GM19193 (cell line): ENCODE results near the gene PNKD.
A peak's percentile ranks its signal among the peaks of the same experiment; 100 is the strongest.

Experiments used
- POLR2A ChIP-seq: IDR thresholded peaks from 4 replicates; pipeline ENCODE4 v1.6.1; 2011; ENCODE audit not compliant: insufficient read depth, insufficient read length; ENCODE audit errors: extremely low read depth

The PNKD gene

GRCh38 chr2:218344755-218345417, 74.6 kb downstream of the PNKD start:
- TF ChIP-seq POLR2A, result no peak

DNA sequence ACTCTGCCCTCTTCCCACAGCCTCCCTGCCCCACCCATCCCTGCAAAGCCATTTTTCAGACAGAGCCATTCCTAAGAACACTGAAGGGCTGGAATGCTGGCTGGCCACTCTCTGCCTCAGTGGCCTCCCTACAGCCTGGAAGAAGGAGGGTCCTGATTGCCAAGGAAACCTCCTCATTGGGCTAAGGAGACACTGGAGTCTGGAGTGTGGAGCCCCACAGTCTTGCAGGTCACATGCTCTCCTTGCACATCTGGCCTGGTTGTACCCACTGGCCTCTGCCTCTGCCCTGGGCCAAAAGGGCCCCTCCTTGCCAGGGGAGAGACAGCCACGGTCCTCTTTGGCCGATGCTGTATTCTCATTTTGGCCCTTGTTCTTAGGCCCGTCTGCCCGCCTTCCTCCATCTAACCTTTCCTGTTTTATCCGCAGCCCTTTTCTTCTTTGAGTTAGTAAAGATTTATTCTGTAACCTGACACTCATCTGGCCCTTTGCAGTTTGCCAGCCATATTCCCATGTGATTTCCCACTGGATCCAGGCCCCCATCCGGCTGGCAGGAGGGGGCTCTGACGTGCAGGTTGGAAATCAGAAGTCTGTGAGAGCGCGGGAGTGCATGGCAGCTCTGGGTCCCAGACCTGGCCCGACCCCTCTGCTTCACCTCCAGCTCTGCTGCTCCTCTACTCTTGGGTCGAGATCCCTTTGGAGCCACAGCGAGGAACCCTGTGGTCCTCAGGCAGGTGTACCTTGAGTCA, 75.3 kb downstream of the PNKD start:
- TF ChIP-seq POLR2A, result no peak

DNA sequence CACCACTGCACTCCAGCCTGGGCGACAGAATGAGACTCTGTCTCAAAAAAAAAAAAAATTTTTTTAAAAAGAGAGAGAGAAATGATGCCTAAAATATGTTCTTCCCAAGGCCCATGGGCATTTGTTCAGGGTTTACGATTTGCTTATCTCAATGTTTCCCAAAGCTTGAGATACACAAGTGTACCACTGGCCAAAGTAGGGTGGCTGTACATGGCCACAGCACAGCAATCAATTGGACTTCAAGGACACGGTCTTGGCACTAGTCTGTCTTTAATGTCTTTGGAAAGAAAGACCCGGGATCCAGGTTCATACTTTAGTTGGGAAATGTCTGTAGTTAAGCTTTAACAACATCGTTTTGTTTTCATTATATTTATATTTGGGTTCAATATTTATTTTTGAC, 76.9 kb downstream of the PNKD start:
- TF ChIP-seq POLR2A, result no peak

- no peak for TF ChIP-seq POLR2A
Observed at GRCh38 chr2:218354045-218354444, 83.7 kb downstream of the PNKD start.

DNA sequence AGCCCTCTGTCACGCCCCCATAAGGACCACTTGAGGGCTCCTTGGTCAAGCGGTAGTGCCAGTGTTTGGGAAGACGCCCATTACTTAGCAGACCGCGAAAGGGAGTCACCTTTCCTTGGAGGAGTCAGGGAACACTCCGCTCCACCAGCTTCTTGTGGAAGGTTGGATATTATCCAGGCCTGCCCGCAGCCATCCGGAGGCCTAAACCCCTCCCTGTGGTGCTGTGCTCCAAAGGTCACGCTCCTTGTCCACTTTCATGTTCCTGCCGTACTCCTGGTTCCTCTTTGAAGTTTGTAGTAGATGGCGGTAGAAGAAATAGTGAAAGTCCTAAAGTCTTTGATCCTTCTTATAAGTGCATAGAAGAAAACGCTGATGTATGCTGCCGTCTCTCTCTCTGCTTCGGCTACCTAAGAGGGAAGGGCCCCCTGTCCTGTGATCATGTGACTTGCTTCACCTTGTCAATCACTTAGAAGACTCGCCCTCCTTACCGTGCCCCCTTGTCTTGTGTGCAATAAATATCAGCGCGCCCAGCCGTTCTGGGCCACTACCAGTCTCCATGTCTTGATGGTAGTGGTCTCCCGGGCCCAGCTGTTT, 84.6 kb downstream of the PNKD start:
- TF ChIP-seq POLR2A, result no peak

GRCh38 chr2:218357236-218358177, 87.2 kb downstream of the PNKD start:
- TF ChIP-seq POLR2A, result no peak

- no peak for TF ChIP-seq POLR2A
Observed at GRCh38 chr2:218360453-218360852, 90.1 kb downstream of the PNKD start.

GRCh38 chr2:218362606-218363005, 92.3 kb downstream of the PNKD start:
- TF ChIP-seq POLR2A, result no peak

- TF ChIP-seq POLR2A, result no peak
Observed at GRCh38 chr2:218363736-218364135, 93.4 kb downstream of the PNKD start.

DNA sequence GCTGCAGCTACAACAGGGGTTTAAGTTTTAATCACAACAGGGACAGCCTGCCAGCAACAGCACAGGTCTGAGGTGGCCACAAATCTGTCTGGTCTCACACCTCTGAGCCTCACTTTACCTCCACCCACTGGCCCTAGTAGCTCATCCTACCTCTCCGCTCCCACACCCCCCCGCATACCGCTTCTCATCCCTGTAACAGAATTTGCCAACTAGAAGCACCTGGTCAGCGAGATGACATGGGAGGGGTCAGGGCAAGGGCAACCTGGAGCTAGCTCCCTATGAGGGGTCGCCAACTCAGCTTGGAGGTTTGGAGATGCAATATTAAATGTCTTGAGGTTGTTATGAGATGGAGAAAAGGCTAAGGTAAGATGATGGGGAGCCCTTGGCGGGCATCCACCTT, 93.9 kb downstream of the PNKD start:
- TF ChIP-seq POLR2A, result no peak

- no peak for TF ChIP-seq POLR2A
Observed at GRCh38 chr2:218366621-218367414, 96.5 kb downstream of the PNKD start.

- TF ChIP-seq POLR2A, result peak; percentile 83
Observed at GRCh38 chr2:218367415-218368149, 97.3 kb downstream of the PNKD start.

- TF ChIP-seq POLR2A, result no peak
Observed at GRCh38 chr2:218368150-218368528, 97.8 kb downstream of the PNKD start.
